Thyroid gland (tissue), 4 donors: Measurements from ENCODE around the gene SLC44A1.

ENCODE experiments used
- POLR2A ChIP-seq, 2 donors: fragments of 450-650 bp; IDR thresholded peaks; one replicate each; pipeline ENCODE4 v1.6.1; 2017; ENCODE audit warnings: antibody characterized with exemption in 2 of 2, mild to moderate bottlenecking in 2 of 2, moderate library complexity in 1 of 2
- TF ChIP-seq, protein P1 (sequence below), 6 experiments: fragments of 200-600 bp in 3 of 6; fragments of 450-650 bp in 3 of 6; sonication (generic) in 3 of 6; IDR thresholded peaks; one replicate each; pipeline ENCODE4 v1.5.1; 2016 to 2019; ENCODE audit warnings: antibody characterized with exemption in 6 of 6, mild to moderate bottlenecking in 2 of 6, inconsistent platforms in 1 of 6, moderate library complexity in 1 of 6

DNA sequence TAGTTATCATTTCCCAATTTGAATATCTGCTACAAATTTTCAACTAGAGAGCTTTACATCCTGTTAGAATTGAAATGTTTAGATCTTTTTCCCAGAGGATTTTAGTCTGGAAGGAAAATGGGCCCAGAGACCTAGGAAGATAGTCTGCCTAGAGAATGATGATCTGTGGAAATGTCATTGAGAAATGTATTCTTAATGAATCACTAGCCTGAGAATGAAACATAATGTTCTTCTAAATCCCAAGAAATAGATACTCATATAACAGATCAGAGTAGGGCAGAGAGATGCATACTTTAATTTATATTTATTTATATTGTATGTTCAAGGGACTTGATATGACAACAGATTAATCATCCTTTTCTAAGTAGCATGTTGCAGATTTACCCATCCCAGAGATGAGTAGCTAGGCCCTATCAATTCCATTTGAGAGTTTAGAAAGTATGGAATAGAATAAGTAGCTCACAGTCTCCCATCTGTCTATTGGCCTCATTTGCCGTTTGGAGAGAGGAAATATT lies 25.1 kb upstream of the SLC44A1 start:
- TF ChIP-seq, protein P1, sequence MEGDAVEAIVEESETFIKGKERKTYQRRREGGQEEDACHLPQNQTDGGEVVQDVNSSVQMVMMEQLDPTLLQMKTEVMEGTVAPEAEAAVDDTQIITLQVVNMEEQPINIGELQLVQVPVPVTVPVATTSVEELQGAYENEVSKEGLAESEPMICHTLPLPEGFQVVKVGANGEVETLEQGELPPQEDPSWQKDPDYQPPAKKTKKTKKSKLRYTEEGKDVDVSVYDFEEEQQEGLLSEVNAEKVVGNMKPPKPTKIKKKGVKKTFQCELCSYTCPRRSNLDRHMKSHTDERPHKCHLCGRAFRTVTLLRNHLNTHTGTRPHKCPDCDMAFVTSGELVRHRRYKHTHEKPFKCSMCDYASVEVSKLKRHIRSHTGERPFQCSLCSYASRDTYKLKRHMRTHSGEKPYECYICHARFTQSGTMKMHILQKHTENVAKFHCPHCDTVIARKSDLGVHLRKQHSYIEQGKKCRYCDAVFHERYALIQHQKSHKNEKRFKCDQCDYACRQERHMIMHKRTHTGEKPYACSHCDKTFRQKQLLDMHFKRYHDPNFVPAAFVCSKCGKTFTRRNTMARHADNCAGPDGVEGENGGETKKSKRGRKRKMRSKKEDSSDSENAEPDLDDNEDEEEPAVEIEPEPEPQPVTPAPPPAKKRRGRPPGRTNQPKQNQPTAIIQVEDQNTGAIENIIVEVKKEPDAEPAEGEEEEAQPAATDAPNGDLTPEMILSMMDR (IDR thresholded peaks at IDR 0.05): no peak
- TF ChIP-seq POLR2A (IDR thresholded peaks at IDR 0.05): no peak
